ENCODE measurements around the gene PRDM16.

DNA sequence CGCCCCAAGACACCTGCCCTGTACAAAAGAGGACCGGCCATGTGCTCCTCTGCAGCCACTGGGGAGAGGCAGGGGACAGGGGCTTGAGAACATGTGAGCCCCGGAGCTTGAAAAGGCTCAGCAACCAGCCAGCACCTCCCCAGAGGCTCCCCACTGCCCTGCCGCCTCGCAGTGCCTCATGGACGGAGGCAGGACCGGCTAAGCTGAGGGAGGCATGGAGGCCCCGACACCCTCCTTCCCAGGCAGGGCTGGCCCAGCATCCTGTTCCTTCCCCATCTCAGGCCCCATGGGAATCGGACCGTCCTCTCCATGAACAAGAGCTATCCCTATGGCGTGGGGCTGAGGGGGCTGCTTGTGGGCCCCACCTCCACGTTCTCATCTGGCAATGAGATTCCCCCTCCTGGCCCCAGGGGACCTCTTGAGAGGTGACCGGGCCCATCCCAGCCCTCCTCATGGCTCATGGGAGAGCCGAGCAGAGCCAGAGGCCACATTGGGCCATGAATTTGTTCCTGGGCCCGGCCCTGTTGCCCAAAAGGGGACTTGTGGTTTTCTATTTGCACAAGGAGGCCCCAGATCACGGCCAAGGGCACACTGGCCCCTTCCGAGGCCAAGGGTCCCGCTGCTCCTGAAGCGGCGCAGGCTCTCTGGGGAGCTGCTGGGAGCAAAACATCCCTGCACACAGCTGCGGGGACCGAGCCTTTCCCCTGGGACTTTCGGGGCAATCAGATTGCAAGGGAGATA lies 320.3 kb downstream of the PRDM16 start:
- TF ChIP-seq, protein P1, sequence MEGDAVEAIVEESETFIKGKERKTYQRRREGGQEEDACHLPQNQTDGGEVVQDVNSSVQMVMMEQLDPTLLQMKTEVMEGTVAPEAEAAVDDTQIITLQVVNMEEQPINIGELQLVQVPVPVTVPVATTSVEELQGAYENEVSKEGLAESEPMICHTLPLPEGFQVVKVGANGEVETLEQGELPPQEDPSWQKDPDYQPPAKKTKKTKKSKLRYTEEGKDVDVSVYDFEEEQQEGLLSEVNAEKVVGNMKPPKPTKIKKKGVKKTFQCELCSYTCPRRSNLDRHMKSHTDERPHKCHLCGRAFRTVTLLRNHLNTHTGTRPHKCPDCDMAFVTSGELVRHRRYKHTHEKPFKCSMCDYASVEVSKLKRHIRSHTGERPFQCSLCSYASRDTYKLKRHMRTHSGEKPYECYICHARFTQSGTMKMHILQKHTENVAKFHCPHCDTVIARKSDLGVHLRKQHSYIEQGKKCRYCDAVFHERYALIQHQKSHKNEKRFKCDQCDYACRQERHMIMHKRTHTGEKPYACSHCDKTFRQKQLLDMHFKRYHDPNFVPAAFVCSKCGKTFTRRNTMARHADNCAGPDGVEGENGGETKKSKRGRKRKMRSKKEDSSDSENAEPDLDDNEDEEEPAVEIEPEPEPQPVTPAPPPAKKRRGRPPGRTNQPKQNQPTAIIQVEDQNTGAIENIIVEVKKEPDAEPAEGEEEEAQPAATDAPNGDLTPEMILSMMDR (IDR thresholded peaks at IDR 0.05), result no peak
- TF ChIP-seq POLR2A (IDR thresholded peaks at IDR 0.05), result no peak

All from uterus (tissue), 2 donors.